HepG2 (cell line): ENCODE results near the gene SH3YL1. TPM values are rescaled to one million over a fixed set of nuclear protein-coding genes. Genes with fewer than 3 reads are reported as not detected.

Experiments
- BCL6 ChIP-seq: IDR thresholded peaks from 2 replicates; pipeline ENCODE4 v1.6.1; 2016; ENCODE audit warnings: missing genetic modification reagents, missing compliant biosample characterization
- FOSL2 ChIP-seq: sonication (generic); formaldehyde crosslinking; IDR thresholded peaks from 2 replicates; pipeline ENCODE4 v1.4.0; 2020; ENCODE audit warnings: missing genetic modification reagents
- KAT7 ChIP-seq: IDR thresholded peaks from 2 replicates; pipeline ENCODE4 v1.6.1; 2018; ENCODE audit warnings: borderline replicate concordance, missing compliant biosample characterization
- POGZ ChIP-seq: sonication (generic); formaldehyde crosslinking; IDR thresholded peaks from 2 replicates; pipeline ENCODE4 v1.4.0; 2020; ENCODE audit warnings: mild to moderate bottlenecking, missing genetic modification reagents
- PRDM10 ChIP-seq: sonication (generic); formaldehyde crosslinking; IDR thresholded peaks from 2 replicates; pipeline ENCODE4 v1.4.0; 2020; ENCODE audit warnings: low read depth, missing genetic modification reagents
- SALL1 ChIP-seq: sonication (generic); formaldehyde crosslinking; IDR thresholded peaks from 2 replicates; pipeline ENCODE4 v1.8.0; 2022; ENCODE audit warnings: mild to moderate bottlenecking, missing genetic modification reagents
- SNAPC5 ChIP-seq: sonication (generic); formaldehyde crosslinking; IDR thresholded peaks from 2 replicates; pipeline ENCODE4 v1.8.1; 2023; ENCODE audit warnings: mild to moderate bottlenecking, missing genetic modification reagents, borderline replicate concordance
- SNRNP70 ChIP-seq: fragments of 200-400 bp; formaldehyde crosslinking; IDR thresholded peaks from 2 replicates; pipeline ENCODE4 v1.6.1; 2017; ENCODE audit warnings: mild to moderate bottlenecking, low read depth, low read length, moderate library complexity
- SOX5 ChIP-seq: IDR thresholded peaks from 2 replicates; pipeline ENCODE4 v1.6.1; 2016; ENCODE audit warnings: borderline replicate concordance
- TEAD3 ChIP-seq: optimal IDR thresholded peaks from 2 replicates; pipeline ENCODE3; 2016; ENCODE audit warnings: borderline replicate concordance
- ZNF737 ChIP-seq: sonication (generic); formaldehyde crosslinking; IDR thresholded peaks from 2 replicates; pipeline ENCODE4 v1.5.0; 2020; ENCODE audit warnings: missing genetic modification reagents, mild to moderate bottlenecking, borderline replicate concordance
- ZNF747 ChIP-seq: sonication (generic); formaldehyde crosslinking; IDR thresholded peaks from 2 replicates; pipeline ENCODE4 v1.8.1; 2023; ENCODE audit warnings: missing genetic modification reagents, mild to moderate bottlenecking, borderline replicate concordance
- polyA plus RNA-seq, 8 experiments: library from polyadenylated mRNA; depleted of rRNA in 3 of 8; stranded (reverse) in 7 of 8; unstranded in 1 of 8; fragments of >200 nt; fragmentation: Illumina TruSeq in 4 of 8; extraction: Trizol in 4 of 8; gene quantifications; 2 replicates each; pipeline versions ENCODE4 v1.2.1 to v1.2.3, GENCODE V29; 2011 to 2016; ENCODE audit warnings: low read depth in 4 of 8, missing spikeins in 1 of 8, mixed read lengths in 1 of 8; ENCODE audit not compliant: insufficient read depth in 1 of 8
- total RNA-seq, 5 experiments: library from RNA; depleted of rRNA; stranded (reverse); fragments of >200 nt; fragmentation: Illumina TruSeq; extraction: Trizol; gene quantifications; 2 replicates each; pipeline ENCODE4 v1.2.3, GENCODE V29; 2016; ENCODE audit warnings: low read depth in 1 of 5
- TF ChIP-seq, protein P1 (sequence below): sonication (generic); formaldehyde crosslinking; IDR thresholded peaks from 2 replicates; pipeline ENCODE4 v1.4.0; 2020; ENCODE audit warnings: missing genetic modification reagents
- TF ChIP-seq, protein P2 (sequence below): sonication (generic); formaldehyde crosslinking; IDR thresholded peaks from 2 replicates; pipeline ENCODE4 v1.4.0; 2020; ENCODE audit warnings: missing genetic modification reagents, mild to moderate bottlenecking, borderline replicate concordance
- TF ChIP-seq, protein P3 (sequence below): sonication (generic); formaldehyde crosslinking; IDR thresholded peaks from 2 replicates; pipeline ENCODE4 v1.4.0; 2020; ENCODE audit warnings: mild to moderate bottlenecking, missing genetic modification reagents, borderline replicate concordance

SH3YL1 gene
- total and polyA plus RNA-seq, 2 of the 13 experiments (the other 11 are each of a cell fraction or from before 2014, with no cell fraction given), result 13.0 to 48.2 TPM

DNA sequence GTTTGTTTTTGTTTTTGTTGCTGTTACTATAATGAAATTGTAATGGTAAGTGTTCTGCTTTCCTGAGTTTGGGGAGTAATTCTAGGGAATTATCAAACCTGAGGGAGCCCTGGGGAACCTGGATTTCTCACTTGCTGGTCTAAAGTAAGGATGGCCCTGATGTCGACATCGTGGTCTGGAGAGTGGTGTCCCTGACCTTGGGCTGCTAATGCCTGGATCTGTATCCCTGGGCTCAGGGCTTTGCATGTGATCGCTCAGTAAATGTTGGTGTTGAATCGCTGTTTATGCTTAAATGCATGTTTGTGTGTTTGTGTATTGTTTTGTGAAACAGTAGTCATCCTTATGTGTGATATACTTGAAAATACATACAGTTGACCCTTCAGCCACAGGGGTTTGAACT lies 7.0 kb upstream of the SH3YL1 start (continued):
- TF ChIP-seq, protein P1, sequence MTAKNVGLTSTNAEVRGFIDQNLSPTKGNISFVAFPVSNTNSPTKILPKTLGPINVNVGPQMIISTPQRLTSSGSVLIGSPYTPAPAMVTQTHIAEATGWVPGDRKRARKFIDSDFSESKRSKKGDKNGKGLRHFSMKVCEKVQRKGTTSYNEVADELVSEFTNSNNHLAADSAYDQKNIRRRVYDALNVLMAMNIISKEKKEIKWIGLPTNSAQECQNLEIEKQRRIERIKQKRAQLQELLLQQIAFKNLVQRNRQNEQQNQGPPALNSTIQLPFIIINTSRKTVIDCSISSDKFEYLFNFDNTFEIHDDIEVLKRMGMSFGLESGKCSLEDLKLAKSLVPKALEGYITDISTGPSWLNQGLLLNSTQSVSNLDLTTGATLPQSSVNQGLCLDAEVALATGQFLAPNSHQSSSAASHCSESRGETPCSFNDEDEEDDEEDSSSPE (CRISPR knock-in tag), result no peak
- TF ChIP-seq BCL6 (CRISPR knock-in tag) (peak; percentile 36; the same call in 1 of the 2 replicates), SNRNP70 (no peak), SALL1 (CRISPR knock-in tag) (0 out of 2 replicates have a peak, but pooled peaks have one; percentile 52), KAT7 (CRISPR knock-in tag) (no peak), TEAD3 (CRISPR knock-in tag) (peak; percentile 28), ZNF747 (CRISPR knock-in tag) (0 out of 2 replicates have a peak, but pooled peaks have one; percentile 32), SOX5 (CRISPR knock-in tag) (peak; percentile 9; the same call in 1 of the 2 replicates), POGZ (CRISPR knock-in tag) (peak; percentile 76), FOSL2 (CRISPR knock-in tag) (no peak), ZNF737 (CRISPR knock-in tag) (no peak), PRDM10 (no peak), SNAPC5 (CRISPR knock-in tag) (no peak)
- TF ChIP-seq, protein P2, sequence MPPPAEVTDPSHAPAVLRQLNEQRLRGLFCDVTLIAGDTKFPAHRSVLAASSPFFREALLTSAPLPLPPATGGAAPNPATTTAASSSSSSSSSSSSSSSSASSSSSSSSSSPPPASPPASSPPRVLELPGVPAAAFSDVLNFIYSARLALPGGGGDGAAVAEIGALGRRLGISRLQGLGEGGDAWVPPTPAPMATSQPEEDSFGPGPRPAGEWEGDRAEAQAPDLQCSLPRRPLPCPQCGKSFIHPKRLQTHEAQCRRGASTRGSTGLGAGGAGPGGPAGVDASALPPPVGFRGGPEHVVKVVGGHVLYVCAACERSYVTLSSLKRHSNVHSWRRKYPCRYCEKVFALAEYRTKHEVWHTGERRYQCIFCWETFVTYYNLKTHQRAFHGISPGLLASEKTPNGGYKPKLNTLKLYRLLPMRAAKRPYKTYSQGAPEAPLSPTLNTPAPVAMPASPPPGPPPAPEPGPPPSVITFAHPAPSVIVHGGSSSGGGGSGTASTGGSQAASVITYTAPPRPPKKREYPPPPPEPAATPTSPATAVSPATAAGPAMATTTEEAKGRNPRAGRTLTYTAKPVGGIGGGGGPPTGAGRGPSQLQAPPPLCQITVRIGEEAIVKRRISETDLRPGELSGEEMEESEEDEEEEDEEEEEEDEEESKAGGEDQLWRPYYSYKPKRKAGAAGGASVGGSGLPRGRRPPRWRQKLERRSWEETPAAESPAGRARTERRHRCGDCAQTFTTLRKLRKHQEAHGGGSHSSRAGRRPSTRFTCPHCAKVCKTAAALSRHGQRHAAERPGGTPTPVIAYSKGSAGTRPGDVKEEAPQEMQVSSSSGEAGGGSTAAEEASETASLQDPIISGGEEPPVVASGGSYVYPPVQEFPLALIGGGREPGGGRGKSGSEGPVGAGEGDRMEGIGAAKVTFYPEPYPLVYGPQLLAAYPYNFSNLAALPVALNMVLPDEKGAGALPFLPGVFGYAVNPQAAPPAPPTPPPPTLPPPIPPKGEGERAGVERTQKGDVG, result peak; percentile 81; the same call in 1 of the 2 replicates
- TF ChIP-seq, protein P3, sequence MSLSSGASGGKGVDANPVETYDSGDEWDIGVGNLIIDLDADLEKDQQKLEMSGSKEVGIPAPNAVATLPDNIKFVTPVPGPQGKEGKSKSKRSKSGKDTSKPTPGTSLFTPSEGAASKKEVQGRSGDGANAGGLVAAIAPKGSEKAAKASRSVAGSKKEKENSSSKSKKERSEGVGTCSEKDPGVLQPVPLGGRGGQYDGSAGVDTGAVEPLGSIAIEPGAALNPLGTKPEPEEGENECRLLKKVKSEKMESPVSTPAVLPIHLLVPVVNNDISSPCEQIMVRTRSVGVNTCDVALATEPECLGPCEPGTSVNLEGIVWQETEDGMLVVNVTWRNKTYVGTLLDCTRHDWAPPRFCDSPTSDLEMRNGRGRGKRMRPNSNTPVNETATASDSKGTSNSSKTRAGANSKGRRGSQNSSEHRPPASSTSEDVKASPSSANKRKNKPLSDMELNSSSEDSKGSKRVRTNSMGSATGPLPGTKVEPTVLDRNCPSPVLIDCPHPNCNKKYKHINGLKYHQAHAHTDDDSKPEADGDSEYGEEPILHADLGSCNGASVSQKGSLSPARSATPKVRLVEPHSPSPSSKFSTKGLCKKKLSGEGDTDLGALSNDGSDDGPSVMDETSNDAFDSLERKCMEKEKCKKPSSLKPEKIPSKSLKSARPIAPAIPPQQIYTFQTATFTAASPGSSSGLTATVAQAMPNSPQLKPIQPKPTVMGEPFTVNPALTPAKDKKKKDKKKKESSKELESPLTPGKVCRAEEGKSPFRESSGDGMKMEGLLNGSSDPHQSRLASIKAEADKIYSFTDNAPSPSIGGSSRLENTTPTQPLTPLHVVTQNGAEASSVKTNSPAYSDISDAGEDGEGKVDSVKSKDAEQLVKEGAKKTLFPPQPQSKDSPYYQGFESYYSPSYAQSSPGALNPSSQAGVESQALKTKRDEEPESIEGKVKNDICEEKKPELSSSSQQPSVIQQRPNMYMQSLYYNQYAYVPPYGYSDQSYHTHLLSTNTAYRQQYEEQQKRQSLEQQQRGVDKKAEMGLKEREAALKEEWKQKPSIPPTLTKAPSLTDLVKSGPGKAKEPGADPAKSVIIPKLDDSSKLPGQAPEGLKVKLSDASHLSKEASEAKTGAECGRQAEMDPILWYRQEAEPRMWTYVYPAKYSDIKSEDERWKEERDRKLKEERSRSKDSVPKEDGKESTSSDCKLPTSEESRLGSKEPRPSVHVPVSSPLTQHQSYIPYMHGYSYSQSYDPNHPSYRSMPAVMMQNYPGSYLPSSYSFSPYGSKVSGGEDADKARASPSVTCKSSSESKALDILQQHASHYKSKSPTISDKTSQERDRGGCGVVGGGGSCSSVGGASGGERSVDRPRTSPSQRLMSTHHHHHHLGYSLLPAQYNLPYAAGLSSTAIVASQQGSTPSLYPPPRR, result no peak
